Endometrial microvascular endothelial cells (primary cell): Measurements from ENCODE around the gene UTS2B. TPM values are rescaled to one million over a fixed set of nuclear protein-coding genes. Genes with fewer than 3 reads are reported as not detected.

ENCODE experiments used
- in situ Hi-C: cut with HindIII; loops from 2 replicates; pipeline ENCODE4 v1.10.0; 2017; ENCODE audit warnings: low sequenced_read_pairs, low pct_unique_long_range_greater_than_20kb; ENCODE audit errors: inconsistent ontology term
- total RNA-seq: library from RNA; depleted of rRNA; stranded (reverse); fragments of >200 nt; gene quantifications from one replicate; pipeline ENCODE4 v1.2.3, GENCODE V29; 2015; ENCODE audit errors: inconsistent ontology term

The UTS2B gene
- total RNA-seq, 1 donor from 2014 or later: not detected

- in situ Hi-C loops: no loop called here
Observed at GRCh38 chr3:191260431-191261303, 69.7 kb downstream of the UTS2B start.

- in situ Hi-C loops: no loop called here
Observed at GRCh38 chr3:191259486-191259885, 70.8 kb downstream of the UTS2B start.

GRCh38 chr3:191257286-191257685 is 73.0 kb downstream of the UTS2B start:
- in situ Hi-C loops: no loop called here

GRCh38 chr3:191256405-191256804 is 73.9 kb downstream of the UTS2B start:
- in situ Hi-C loops: no loop called here

GRCh38 chr3:191255156-191255555 is 75.2 kb downstream of the UTS2B start:
- in situ Hi-C loops: no loop called here

- in situ Hi-C loops: no loop called here
Observed at GRCh38 chr3:191254098-191254873, 76.0 kb downstream of the UTS2B start.

- in situ Hi-C loops: no loop called here
Observed at GRCh38 chr3:191253089-191253799, 77.1 kb downstream of the UTS2B start.

GRCh38 chr3:191246630-191247029 is 83.7 kb downstream of the UTS2B start:
- in situ Hi-C loops: loop anchor here (25.0 kb wide), 1 partner anchor 116 kb away; no protein-coding TSS in a partner anchor

- in situ Hi-C loops: loop anchor here (25.0 kb wide), 1 partner anchor 116 kb away; no protein-coding TSS in a partner anchor
Observed at GRCh38 chr3:191246034-191246433, 84.3 kb downstream of the UTS2B start.

GRCh38 chr3:191244242-191244867 is 86.0 kb downstream of the UTS2B start:
- in situ Hi-C loops: loop anchor here (25.0 kb wide), 1 partner anchor 118 kb away; no protein-coding TSS in a partner anchor

- in situ Hi-C loops: loop anchor here (25.0 kb wide), 1 partner anchor 122 kb away; no protein-coding TSS in a partner anchor
Observed at GRCh38 chr3:191240486-191240885, 89.8 kb downstream of the UTS2B start.

GRCh38 chr3:191239407-191240031 is 90.8 kb downstream of the UTS2B start:
- in situ Hi-C loops: loop anchor here (25.0 kb wide), 1 partner anchor 123 kb away; no protein-coding TSS in a partner anchor

GRCh38 chr3:191238321-191238817 is 92.0 kb downstream of the UTS2B start:
- in situ Hi-C loops: loop anchor here (25.0 kb wide), 1 partner anchor 124 kb away; no protein-coding TSS in a partner anchor

GRCh38 chr3:191237047-191237882 is 93.1 kb downstream of the UTS2B start:
- in situ Hi-C loops: loop anchor here (25.0 kb wide), 1 partner anchor 125 kb away; no protein-coding TSS in a partner anchor

- in situ Hi-C loops: loop anchor here (25.0 kb wide), 1 partner anchor 126 kb away; no protein-coding TSS in a partner anchor
Observed at GRCh38 chr3:191236646-191237045, 93.7 kb downstream of the UTS2B start.

GRCh38 chr3:191235331-191236314 is 94.7 kb downstream of the UTS2B start:
- in situ Hi-C loops: loop anchor here (25.0 kb wide), 1 partner anchor 127 kb away; no protein-coding TSS in a partner anchor
